NCI-H446 treated with DMSO at 0.1 percent for 48 hours (cell line): ENCODE measurements around the gene GDAP1L1.
A peak's percentile ranks its signal among the peaks of the same experiment; 100 is the strongest.

ENCODE experiments used
- DNase-seq: peaks from one replicate; lab custom pipeline; 2025; lab: John Stamatoyannopoulos, UW

Gene GDAP1L1

DNA sequence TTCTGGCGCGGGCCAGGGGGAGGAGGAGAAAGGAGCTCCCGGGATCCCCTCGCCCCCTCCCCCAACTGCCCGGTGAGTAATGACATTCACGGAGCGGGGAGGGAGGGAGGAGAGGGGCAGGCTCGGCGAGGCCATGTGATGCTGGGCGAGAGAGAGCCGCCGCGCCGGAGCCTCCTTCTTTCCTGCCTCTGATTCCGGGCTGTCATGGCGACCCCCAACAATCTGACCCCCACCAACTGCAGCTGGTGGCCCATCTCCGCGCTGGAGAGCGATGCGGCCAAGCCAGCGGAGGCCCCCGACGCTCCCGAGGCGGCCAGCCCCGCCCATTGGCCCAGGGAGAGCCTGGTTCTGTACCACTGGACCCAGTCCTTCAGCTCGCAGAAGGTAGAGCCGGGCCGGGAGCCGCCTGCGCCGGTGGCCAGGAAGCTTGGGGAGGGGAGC, at the start of gene GDAP1L1:
Gene GDAP1L1 (plus strand): TSS at position 178 of the 441 bp plus-strand sequence. CDS start 27 bp downstream, at position 205.
- DNase-seq, result peak; percentile 24

DNA sequence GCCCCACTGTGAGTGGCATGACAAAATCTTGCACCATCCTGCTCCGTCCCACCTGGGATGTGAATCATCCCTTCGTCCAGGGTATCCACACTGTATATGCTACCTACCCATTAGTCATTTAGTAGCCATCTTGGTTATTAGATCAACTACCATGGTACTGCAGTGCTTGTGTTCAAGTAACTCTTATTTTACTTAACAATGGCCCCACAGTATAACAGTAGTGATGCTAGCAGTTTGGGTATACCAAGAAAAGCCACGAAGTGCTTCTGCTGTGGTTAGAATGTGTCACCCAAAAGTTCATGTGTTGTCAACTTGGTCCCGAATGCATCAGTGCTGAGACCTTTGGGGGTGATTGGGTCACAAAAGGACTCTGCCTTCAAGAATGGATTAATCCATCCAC, 48.2 kb upstream of the GDAP1L1 start:
- DNase-seq, result no peak

GRCh38 chr20:44199877-44200276, 47.2 kb upstream of the GDAP1L1 start:
- DNase-seq, result no peak

GRCh38 chr20:44200371-44200770, 46.7 kb upstream of the GDAP1L1 start:
- DNase-seq, result no peak

DNA sequence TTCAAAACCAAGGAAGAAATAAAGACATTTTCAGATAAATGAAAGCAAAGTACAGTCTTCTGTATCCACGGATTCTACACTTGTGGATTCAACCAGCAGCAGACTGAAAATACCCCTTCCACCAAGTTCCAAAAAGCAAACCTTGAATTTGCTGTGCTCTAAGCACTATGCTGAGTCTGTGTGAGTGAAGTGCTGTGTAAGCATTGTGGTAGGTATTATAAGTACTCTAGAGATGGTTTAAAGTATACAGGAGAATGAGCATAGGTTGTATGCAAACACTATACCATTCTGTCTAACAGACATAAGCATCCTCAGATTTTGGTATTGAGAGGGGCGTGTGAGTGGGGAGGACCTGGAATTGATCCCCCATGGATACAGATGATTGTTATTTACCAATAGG, 46.1 kb upstream of the GDAP1L1 start:
- DNase-seq, result no peak

- no peak for DNase-seq
Observed at GRCh38 chr20:44203161-44203560, 43.9 kb upstream of the GDAP1L1 start.

DNA sequence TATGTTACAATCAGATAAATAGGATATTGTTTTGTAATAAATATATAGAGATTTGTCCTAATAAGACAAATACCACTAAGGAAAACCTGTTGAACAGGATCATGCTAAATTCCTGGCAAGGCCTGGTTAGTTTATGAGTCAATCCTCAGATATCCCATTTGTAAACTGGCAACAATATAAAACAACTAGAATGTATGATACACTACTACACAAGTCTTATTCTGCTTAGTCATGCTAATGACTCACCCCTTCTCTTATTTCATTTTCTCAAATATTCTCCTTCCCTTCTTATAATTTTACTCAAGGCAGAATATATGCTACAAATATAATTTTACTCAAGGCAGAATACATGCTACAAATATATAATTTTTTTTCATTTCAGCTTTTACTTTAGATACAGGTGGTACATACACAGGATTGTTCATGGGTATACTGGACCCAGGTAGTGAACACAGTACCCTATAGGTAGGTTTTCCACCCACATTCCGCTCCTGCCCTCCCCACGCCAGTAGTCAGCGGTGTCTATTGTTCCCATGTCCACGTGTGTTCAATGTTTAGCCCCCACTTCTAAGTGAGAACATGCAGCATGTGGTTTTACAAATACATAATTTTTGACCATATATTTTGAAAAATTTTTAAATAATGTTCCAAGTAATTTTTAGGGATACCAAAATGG, 42.8 kb upstream of the GDAP1L1 start:
- DNase-seq, result no peak

- no peak for DNase-seq
Observed at GRCh38 chr20:44204832-44205215, 42.3 kb upstream of the GDAP1L1 start.

GRCh38 chr20:44206132-44206531, 41.0 kb upstream of the GDAP1L1 start:
- no peak for DNase-seq

- DNase-seq, result no peak
Observed at GRCh38 chr20:44207126-44207723, 39.9 kb upstream of the GDAP1L1 start.

GRCh38 chr20:44208165-44208564, 38.9 kb upstream of the GDAP1L1 start:
- DNase-seq, result no peak

GRCh38 chr20:44208770-44209169, 38.3 kb upstream of the GDAP1L1 start:
- no peak for DNase-seq

DNA sequence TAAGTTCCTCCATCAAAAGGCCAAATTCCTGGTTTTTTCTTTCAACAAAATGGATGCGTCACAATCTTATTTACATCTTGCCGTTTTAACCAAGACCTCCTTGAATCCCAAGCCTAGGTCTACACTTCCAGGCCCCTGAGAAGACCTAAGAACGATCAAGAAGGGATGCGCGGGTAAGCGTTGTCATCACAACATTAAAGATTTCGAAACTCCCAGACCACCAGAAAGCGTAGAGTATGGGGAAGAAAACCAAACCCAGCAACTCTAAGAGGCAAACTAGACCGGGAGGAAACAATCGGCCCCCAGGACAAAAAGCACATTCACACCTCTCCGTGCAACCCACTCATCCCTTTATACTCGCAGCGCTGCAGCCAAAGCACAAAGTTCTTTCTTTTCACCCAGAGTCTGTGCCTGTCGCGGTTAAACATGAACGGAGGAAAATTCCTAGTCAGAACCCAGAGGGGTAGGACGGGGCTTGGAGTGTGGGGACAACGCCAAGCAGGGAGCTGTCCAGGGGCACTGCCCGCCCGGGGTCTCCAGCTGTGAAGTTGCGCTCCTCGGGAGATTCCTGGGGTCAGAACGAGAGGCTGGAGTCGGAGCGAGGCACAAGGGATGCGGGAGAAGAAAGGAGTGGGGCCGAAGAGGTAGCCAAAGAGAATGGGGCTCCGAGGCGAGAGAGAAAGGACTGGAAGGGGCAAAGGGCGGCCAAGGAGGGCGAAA, 37.3 kb upstream of the GDAP1L1 start:
- no peak for DNase-seq

GRCh38 chr20:44210406-44211176, 36.5 kb upstream of the GDAP1L1 start, which contains the start of gene OSER1:
Gene OSER1 (minus strand): TSS chr20:44210771. CDS start chr20:44206957, 3,814 bp downstream.
- peak; percentile 95 for DNase-seq

- no peak for DNase-seq
Observed at GRCh38 chr20:44211177-44212039, 35.7 kb upstream of the GDAP1L1 start.

GRCh38 chr20:44212792-44213191, 34.3 kb upstream of the GDAP1L1 start:
- DNase-seq, result no peak

GRCh38 chr20:44215125-44215524, 32.0 kb upstream of the GDAP1L1 start:
- DNase-seq, result peak; percentile 37

DNA sequence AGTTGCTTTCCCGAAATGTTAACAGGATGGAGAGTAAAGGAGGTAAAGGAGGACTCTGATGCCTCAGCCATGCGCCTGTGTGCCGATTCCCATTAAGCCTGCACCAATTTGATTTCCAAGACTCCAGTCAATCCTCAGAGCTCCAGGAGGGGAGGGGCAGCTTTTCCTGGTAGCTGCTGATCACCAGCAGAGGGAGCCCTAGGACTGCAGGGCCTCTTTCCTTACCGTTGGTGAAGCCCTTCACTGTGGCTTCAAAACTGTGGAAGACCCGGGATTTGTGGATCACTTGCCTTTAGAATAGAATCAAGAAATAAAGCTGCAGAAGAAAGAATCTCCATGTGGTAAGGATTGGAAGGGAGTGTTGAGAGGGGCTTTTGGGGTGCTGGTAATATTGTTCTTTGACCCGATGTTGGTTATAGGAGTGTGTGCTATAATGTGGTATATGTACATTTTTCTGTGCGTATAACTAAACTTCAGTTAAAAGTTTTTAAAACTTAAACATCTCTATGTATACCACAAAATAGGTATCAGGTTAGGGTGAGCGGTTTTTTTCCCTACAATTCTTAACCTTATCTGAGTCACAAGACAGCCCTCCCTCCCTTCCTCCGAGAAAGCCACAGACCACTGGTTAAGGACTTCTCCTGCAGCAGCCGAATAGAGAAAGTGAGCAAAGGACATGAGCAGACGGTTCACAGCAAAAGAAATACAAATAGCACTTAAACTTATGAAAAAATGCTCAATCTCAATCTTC, 29.6 kb upstream of the GDAP1L1 start:
- peak; percentile 39 for DNase-seq

DNA sequence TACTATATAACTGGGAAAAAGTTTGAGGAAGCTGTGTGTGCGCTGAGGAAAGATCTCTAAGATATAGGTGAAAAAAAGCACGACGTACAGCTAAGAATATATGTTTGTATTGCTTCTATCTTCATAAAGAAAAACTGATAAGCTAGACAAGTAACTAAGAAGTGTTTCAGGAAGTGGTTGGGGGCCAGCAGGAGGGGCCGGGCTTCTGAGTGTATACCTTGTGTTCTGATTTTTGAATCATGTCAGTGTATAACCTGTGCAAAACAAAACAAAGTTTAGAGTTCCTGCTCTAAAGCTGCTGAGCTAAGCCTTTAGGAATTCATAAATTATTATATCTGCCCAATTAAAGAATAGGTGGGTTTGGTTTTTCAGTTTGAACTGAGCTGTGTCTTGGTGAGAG, 28.7 kb upstream of the GDAP1L1 start:
- DNase-seq, result no peak

DNA sequence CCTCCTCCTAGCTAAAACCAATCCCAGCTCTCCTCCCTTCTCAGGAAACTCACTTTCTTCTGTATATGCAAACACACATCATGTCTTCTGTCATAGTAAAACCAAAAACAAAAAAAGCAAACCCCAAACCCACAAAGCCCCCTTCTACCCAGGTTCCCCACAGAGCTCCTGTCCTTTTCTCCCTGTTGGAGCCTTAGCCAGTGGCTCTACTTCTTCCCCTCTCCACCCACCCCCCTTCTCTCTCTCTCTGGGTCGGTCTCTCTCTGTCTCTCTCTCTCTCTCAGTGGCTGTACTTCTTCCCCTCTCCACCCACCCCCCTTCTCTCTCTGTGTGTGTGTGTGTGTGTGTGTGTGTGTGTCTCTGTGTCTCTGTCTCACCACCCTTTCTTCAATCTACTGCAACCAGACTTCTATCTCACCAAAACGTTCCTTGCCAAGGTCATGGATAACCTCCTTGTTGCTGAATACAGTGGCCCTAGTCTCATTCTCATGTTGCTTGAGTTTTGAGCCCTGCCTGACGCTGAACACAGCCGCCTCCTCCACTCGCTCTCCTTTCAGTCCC, 27.9 kb upstream of the GDAP1L1 start:
- no peak for DNase-seq
